Limb (tissue), 2 donors: ENCODE measurements around the gene CTAGE9.
"Not testable (repeated sequence)": the region's sequence is repeated elsewhere in the genome, so short reads cannot be mapped to it uniquely, and the experiment has no call there.

Source experiments
- DNase-seq, 2 donors: peaks; one replicate each; pipeline ENCODE4 v3.0.0-alpha.2; 2016; ENCODE audit errors: extremely low spot score in 2 of 2

The CTAGE9 gene, protein sequence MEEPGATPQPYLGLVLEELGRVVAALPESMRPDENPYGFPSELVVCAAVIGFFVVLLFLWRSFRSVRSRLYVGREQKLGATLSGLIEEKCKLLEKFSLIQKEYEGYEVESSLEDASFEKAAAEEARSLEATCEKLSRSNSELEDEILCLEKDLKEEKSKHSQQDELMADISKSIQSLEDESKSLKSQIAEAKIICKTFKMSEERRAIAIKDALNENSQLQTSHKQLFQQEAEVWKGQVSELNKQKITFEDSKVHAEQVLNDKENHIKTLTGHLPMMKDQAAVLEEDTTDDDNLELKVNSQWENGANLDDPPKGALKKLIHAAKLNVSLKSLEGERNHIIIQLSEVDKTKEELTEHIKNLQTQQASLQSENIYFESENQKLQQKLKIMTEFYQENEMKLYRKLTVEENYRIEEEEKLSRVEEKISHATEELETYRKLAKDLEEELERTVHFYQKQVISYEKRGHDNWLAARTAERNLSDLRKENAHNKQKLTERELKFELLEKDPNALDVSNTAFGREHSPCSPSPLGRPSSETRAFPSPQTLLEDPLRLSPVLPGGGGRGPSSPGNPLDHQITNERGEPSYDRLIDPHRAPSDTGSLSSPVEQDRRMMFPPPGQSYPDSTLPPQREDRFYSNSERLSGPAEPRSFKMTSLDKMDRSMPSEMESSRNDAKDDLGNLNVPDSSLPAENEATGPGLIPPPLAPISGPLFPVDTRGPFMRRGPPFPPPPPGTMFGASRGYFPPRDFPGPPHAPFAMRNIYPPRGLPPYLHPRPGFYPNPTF

DNA sequence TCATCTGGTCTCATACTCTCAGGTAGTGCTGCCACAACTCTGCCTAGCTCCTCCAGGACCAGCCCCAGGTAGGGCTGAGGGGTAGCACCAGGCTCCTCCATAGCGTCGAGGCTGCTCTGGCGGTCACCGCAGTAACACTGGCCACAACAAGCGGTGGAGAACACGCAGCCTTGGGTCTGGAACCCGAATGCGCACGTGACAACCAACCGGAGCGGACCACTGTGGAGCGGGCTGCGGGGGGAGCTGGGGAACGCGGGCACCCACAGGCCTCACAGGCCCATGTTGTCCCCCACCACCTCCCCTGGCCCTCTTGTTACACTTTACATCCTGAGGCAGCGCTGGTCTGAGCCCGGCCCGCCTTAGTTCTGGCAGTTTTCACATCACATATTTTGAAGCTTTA, at the start of gene CTAGE9:
TSS of gene CTAGE9 (minus strand) at position 101 of the 400 bp plus-strand sequence. CDS start at position 101, 0 bp downstream.
- DNase-seq: not testable (repeated sequence)

GRCh38 chr6:131758920-131759319, 48.1 kb upstream of the CTAGE9 start:
- peak in 1 of 2 donors; percentile 36 for DNase-seq

- DNase-seq: no peak
These were observed 45.2 kb upstream of the CTAGE9 start for GRCh38 chr6:131756039-131756438.

DNA sequence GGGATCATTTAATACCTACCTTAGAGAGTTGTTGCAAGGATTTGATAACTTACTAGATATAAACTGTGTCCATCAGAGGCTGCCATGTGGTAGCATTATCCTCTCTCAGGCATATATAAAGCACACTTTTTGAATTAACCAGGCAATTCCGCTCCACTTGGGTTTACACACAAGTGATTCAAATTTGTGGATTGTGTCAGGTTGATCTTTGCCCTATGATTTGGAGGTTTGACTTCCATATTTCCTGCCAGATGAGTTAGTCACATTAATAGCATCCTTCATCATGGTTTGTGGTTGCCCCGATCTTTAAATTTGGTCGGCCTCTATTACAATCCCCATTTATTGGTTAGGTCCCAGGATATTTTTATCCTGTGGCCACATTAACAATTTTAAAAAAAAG, 44.8 kb upstream of the CTAGE9 start:
- DNase-seq: no peak

DNA sequence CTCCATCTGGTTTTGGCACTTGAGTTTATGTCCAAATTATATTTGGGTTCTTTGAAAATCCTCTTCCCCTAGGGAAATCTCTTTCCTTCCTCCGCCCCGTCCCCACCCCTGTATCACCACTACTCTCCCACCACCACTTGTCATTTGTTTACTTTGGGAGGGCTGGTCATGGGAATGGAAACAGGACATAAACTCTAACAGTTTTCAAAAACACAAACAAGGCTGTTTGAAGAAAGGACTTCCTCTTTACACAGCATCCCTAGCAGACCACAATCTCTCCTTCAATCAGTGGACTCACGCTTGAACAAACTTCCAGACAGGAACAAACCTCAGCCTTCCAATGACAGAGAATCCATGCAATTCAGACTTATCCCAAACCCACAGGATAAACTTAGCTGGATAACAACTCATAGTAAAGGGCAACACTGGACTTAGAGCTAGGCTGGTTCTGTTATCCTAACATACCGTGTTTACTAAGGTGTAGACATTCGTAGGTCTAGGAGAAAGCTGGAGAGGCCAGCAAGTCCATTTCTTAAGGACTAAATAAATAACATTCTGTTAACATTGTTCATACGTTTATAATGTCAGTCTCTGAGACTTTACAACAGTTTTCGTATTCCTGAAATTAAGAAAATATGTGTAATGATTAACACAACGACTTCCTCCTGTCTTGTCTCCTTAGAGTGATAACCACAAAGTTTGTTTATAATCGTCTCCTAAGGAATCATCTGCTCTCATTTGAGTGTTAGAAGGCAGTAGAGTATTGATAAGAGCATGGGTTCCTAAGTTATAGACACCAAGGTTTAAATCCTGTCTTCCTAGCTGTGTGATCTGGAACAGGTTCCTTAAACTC, 44.1 kb upstream of the CTAGE9 start:
- DNase-seq: no peak

DNA sequence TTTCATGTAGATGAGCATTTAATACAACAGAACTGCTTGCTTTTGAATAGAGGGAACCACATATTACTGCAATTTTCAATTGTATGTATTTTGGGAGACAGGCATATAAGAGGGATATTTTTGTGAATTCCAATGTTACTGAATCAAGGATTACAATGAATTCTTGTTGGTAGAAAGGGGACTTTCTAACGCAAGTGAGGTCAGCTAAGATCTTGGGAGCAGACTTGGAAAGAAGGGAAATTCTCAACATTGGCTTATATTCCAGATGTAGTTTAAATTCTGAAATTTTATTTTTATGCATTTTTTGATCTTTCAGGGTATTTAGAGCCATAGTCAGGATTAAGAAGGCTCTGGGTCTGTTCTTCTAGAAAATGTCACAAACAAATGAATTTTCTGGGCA, 43.3 kb upstream of the CTAGE9 start:
- no peak for DNase-seq

GRCh38 chr6:131751012-131751715, 40.3 kb upstream of the CTAGE9 start:
- not testable (repeated sequence) for DNase-seq

DNA sequence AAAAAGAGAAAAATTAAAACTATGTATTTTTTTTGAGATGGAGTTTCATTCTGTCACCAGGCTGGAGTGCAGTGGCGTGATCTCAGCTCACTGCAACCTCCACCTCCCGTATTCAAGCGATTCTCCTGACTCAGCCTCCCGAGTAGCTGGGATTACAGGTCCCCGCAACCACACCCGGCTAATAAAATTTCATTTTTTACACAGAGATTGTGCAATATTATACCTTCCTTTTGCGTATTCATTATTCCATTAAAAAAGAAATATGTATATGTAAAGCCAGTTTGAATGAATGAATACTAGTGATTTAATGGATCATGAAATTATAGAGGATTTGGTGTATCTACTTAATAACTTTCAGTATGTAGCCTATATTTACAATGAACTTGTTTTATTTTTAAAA, 38.2 kb upstream of the CTAGE9 start:
- no peak for DNase-seq

GRCh38 chr6:131747821-131748353, 37.1 kb upstream of the CTAGE9 start:
- DNase-seq: no peak

DNA sequence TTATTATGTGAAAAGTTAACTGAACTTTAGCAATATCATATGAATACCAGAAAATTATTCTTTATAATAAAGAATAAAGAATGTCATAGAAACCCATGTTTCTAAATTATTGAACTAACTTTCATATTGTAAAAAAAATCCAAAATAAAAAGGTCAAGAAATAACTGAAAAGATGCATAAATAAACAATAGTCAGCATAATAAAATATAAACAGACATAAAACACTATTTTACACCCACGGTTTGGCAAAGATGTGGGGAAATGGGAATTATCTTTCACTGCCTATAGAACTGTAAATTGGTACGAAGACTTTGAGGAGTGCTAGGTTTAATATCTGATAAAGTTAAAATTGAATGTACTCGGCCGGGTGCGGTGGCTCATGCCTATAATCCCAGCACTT, 34.7 kb upstream of the CTAGE9 start:
- DNase-seq: no peak

DNA sequence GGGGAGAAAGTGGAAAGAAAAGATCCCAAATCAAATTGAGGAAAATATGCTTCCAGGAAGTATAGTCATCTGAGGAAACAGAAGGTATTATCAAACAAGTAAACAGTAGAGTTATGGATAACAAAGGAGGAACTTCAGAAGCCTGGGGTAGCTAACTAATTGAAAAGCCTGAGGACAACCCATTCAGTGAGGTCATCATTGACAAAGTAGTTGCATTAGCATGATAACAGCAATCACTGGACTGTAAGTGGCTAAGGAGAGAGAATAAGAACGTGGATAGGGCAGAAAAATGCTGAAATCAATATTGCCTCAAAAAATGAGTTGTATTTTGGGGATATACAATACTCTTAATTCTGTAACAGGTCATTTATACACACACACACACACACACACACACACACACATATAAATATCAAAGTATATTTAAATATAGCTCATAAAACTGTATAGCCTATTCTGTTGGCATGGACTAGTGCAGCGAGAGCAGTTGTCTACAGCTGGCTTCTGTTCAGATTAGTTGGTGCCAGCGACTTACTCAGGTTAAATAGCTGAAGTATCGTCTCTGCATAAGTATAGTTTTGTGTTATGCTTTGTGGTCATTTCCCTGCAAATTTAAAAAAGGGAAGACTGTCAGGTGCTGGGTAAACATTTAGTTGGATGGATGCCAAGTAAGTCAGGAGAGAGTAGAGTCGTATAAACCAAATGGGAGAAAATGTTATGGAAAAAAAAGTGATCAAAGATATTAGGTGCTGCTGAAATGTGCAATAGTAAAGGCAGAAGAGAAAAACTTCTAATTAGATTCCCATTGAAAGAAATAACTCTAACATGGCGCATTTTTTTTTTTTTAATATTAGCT, 33.8 kb upstream of the CTAGE9 start:
- DNase-seq: no peak

DNA sequence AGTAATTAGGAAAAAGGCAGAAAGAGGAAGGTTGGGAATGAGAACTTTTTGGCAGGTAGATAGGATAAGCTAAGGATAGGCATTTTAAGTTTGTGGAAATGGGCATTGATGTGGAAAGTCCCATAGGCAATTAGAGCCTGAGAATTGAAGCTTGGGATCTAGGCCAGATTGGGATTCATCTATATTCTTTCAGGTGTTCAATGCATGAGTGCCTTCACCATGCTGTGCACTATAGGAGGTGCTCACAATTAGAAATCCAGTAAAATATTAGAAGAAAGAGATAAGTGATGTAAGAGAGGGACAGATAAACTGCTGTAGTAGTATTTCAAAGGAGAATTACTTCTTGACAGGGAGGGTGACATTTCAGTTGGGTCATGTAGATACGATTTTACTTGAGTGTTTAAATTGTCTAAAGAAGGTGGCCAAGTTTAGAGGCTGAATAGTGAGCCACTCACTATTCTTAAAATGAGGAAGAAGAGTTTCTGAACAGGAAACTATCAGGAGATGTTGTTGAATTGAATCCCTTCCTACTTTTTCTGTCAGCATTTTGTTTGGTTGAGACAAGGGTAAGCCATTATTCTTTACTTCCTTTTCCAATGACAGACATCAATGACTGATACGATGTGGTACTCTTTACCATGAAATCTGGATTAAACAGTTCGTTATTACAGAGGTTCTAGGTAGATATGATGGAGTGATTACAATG, 31.0 kb upstream of the CTAGE9 start:
- DNase-seq: no peak

DNA sequence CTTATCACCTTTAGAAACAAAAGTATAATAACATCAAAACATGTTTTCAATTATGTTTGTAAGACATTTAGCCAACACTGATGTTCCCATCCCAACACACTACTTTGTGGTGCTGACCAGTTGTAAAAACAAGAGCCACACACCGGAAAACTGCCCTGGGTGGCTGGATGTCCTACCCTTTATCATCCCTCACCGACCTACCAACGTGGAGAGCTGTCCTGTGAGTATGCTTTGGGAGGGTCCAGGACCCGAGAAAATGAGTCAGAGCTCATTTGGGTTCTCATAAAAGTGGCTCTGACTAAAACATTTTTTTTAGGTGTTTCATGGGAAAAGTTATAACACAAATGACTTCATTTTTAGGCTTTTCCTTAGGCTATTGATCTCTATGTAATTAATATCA, 29.3 kb upstream of the CTAGE9 start:
- no peak for DNase-seq

- DNase-seq: no peak
These were observed 28.3 kb upstream of the CTAGE9 start for GRCh38 chr6:131739136-131739535.

DNA sequence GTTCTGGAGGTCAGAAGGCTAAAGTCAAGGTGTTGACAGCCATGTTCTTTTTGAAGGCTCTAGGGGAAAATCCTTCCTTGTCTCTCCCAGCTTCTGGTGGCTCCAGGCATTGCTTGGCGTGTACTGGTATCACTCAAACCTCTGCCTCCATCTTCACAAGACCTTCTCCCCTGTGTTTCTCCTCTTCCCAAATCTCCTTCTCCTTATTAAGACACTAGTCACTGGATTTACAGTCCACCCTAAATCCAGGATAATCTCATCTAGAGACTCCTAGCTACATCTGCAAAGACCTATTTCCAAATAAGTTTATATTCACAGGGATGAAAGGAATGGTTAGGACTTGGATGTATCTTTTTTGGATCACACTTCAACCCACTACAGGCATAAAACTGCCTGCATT, 26.0 kb upstream of the CTAGE9 start:
- DNase-seq: no peak

DNA sequence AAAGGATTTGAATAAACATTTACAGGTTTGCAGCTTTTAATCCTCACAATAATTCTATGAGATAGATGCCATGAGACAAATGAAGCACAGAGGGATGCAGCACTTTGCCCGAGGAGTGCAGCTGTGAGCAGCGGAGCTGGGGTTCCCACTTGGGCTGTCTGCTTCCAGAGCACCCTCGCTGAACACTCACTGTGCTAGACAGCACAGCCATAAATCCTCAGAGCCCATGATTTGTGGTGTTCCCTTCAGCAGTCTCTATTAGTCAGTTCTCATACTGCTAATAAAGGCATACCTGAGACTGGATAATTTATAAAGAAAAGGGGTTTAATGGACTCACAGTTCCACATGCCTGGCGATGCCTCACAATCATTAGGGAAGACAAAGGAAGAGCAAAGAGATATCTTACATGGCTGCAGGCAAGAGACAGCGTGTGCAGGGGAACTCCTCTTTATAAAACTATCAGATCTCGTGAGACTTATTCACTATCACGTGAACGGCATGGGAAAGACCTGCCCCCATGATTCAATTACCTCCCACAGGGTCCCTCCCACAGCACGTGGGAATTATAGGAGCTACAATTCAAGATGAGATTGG, 25.3 kb upstream of the CTAGE9 start:
- no peak for DNase-seq

GRCh38 chr6:131733376-131734016, 22.7 kb upstream of the CTAGE9 start:
- no peak for DNase-seq

DNA sequence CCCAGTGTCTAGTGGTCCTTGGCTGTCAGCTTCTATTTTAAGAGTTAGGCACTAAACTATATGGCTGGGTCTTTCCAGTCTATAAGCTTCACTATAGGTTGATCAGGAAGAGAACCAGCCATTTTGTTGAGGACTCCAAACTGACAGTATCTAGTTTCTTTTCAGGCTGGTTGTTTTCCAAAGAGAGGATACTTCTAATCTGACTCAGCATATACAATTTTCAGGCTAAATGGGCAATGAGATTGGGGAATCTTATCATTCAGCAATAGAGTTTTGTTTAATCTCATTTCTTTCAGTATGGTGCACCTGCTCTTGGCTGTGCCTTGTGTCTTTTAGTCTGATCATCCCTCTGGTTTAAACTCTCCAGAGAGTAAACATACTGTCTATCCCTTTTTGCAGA, 20.4 kb upstream of the CTAGE9 start:
- no peak for DNase-seq
